ENCODE measurements around the gene STARD4.

Gene STARD4

GRCh38 chr5:111512375-111513130, at the start of gene STARD4:
TSS of gene STARD4 (minus strand) at chr5:111512535. CDS start at chr5:111507433, 5,102 bp downstream.
- peak; percentile 93 for DNase-seq (ENCODE audit: low spot score)

GRCh38 chr5:111559680-111560079, 47.3 kb upstream of the STARD4 start:
- no peak for DNase-seq (ENCODE audit: low spot score)

GRCh38 chr5:111557686-111558085, 45.4 kb upstream of the STARD4 start:
- DNase-seq (ENCODE audit: low spot score) = no peak

- DNase-seq (ENCODE audit: low spot score) = no peak
Measured at GRCh38 chr5:111557111-111557510, 44.8 kb upstream of the STARD4 start.

- no peak for DNase-seq (ENCODE audit: low spot score)
Measured at GRCh38 chr5:111556501-111556900, 44.2 kb upstream of the STARD4 start.

- DNase-seq (ENCODE audit: low spot score) = no peak
Measured at GRCh38 chr5:111555760-111556159, 43.4 kb upstream of the STARD4 start.

GRCh38 chr5:111553868-111554267, 41.5 kb upstream of the STARD4 start:
- DNase-seq (ENCODE audit: low spot score) = no peak

- no peak for DNase-seq (ENCODE audit: low spot score)
Measured at GRCh38 chr5:111552896-111553295, 40.6 kb upstream of the STARD4 start.

GRCh38 chr5:111552492-111552891, 40.2 kb upstream of the STARD4 start:
- no peak for DNase-seq (ENCODE audit: low spot score)

GRCh38 chr5:111551569-111552275, 39.4 kb upstream of the STARD4 start:
- DNase-seq (ENCODE audit: low spot score) = no peak

- DNase-seq (ENCODE audit: low spot score) = no peak
Measured at GRCh38 chr5:111551161-111551560, 38.8 kb upstream of the STARD4 start.

- DNase-seq (ENCODE audit: low spot score) = peak; percentile 88
Measured at GRCh38 chr5:111550282-111551020, 38.1 kb upstream of the STARD4 start.

GRCh38 chr5:111548992-111549649, 36.8 kb upstream of the STARD4 start:
- DNase-seq (ENCODE audit: low spot score) = no peak

GRCh38 chr5:111548348-111548950, 36.1 kb upstream of the STARD4 start:
- no peak for DNase-seq (ENCODE audit: low spot score)

GRCh38 chr5:111545031-111545430, 32.7 kb upstream of the STARD4 start:
- DNase-seq (ENCODE audit: low spot score) = no peak

- DNase-seq (ENCODE audit: low spot score) = no peak
Measured at GRCh38 chr5:111537141-111538024, 25.0 kb upstream of the STARD4 start.

- no peak for DNase-seq (ENCODE audit: low spot score)
Measured at GRCh38 chr5:111535879-111536549, 23.7 kb upstream of the STARD4 start.

GRCh38 chr5:111532886-111533582, 20.7 kb upstream of the STARD4 start:
- no peak for DNase-seq (ENCODE audit: low spot score)

- no peak for DNase-seq (ENCODE audit: low spot score)
Measured at GRCh38 chr5:111530298-111530740, 18.0 kb upstream of the STARD4 start.

GRCh38 chr5:111528056-111528455, 15.7 kb upstream of the STARD4 start:
- DNase-seq (ENCODE audit: low spot score) = no peak

Measured in RKO (cell line).